Trophoblast cell (in vitro differentiated cells and primary cell): ENCODE data around the gene PTPRN2.

ENCODE experiments used
- DNase-seq, 2 donors: peaks; one replicate each; pipeline ENCODE4 v3.0.0-alpha.2; 2016
- H2AFZ ChIP-seq: 2 replicates; pipeline ENCODE4 v1.6.1; 2013; ENCODE audit warnings: low read length, moderate library complexity, mild to moderate bottlenecking; ENCODE audit not compliant: insufficient read depth, poor library complexity
- H2AK5ac ChIP-seq: 2 replicates; pipeline ENCODE4 v1.6.1; 2013; ENCODE audit warnings: mild to moderate bottlenecking, low read length
- H2BK120ac ChIP-seq: 2 replicates; pipeline ENCODE4 v1.6.1; 2013; ENCODE audit warnings: low read length, mild to moderate bottlenecking, moderate library complexity; ENCODE audit not compliant: insufficient read depth, poor library complexity
- H2BK12ac ChIP-seq: 2 replicates; pipeline ENCODE4 v1.6.1; 2013; ENCODE audit warnings: mild to moderate bottlenecking, low read length, moderate library complexity
- H2BK5ac ChIP-seq: 2 replicates; pipeline ENCODE4 v1.6.1; 2013; ENCODE audit warnings: low read length, low read depth, moderate library complexity, mild to moderate bottlenecking; ENCODE audit not compliant: poor library complexity
- H3K14ac ChIP-seq: 2 replicates; pipeline ENCODE4 v1.6.1; 2013; ENCODE audit warnings: mild to moderate bottlenecking, low read length
- H3K18ac ChIP-seq: 2 replicates; pipeline ENCODE4 v1.6.1; 2013; ENCODE audit warnings: mild to moderate bottlenecking, low read length
- H3K23ac ChIP-seq: 2 replicates; pipeline ENCODE4 v1.6.1; 2013; ENCODE audit warnings: low read length
- H3K27ac ChIP-seq: 2 replicates; pipeline ENCODE4 v1.5.1; 2013; ENCODE audit warnings: low read depth, mild to moderate bottlenecking, inconsistent platforms, low read length, moderate library complexity
- H3K27me3 ChIP-seq: 2 replicates; pipeline ENCODE4 v1.6.1; 2013; ENCODE audit warnings: inconsistent platforms, mild to moderate bottlenecking, low read length, moderate library complexity; ENCODE audit not compliant: insufficient read depth
- H3K36me3 ChIP-seq, 2 experiments: 1 replicate in 1 of 2; 2 replicates in 1 of 2; pipeline ENCODE4 v1.6.1; 2013; ENCODE audit warnings: low read length in 2 of 2, mild to moderate bottlenecking in 2 of 2, moderate library complexity in 1 of 2; ENCODE audit not compliant: insufficient read depth in 2 of 2, control insufficient read depth in 1 of 2
- H3K4ac ChIP-seq: 2 replicates; pipeline ENCODE4 v1.6.1; 2013; ENCODE audit warnings: low read depth, mild to moderate bottlenecking, low read length, moderate library complexity
- H3K4me1 ChIP-seq, 2 experiments: 1 replicate in 1 of 2; 2 replicates in 1 of 2; pipeline ENCODE4 v1.6.1; 2013; ENCODE audit warnings: low read length in 2 of 2, mild to moderate bottlenecking in 2 of 2, moderate library complexity in 1 of 2; ENCODE audit not compliant: insufficient read depth in 2 of 2, control insufficient read depth in 1 of 2
- H3K4me2 ChIP-seq: 2 replicates; pipeline ENCODE4 v1.6.1; 2013; ENCODE audit warnings: inconsistent platforms, mild to moderate bottlenecking, low read length, moderate library complexity
- H3K4me3 ChIP-seq: 2 replicates; pipeline ENCODE4 v1.5.1; 2013; ENCODE audit warnings: mild to moderate bottlenecking, low read depth, low read length, inconsistent platforms
- H3K79me1 ChIP-seq: one replicate; pipeline ENCODE4 v1.6.1; 2013; ENCODE audit warnings: low read length
- H3K79me2 ChIP-seq: 2 replicates; pipeline ENCODE4 v1.6.1; 2013; ENCODE audit warnings: low read length, mild to moderate bottlenecking; ENCODE audit not compliant: control insufficient read depth, insufficient read depth, poor library complexity
- H3K9ac ChIP-seq: 2 replicates; pipeline ENCODE4 v1.6.1; 2013; ENCODE audit warnings: mild to moderate bottlenecking, low read length
- H3K9me3 ChIP-seq: 2 replicates; pipeline ENCODE4 v1.6.1; 2013; ENCODE audit warnings: low read depth, mild to moderate bottlenecking, control low read depth, inconsistent platforms, low read length; ENCODE audit not compliant: insufficient read depth
- H4K12ac ChIP-seq: 2 replicates; pipeline ENCODE4 v1.6.1; 2013; ENCODE audit warnings: low read depth, mild to moderate bottlenecking, low read length, moderate library complexity
- H4K8ac ChIP-seq: 2 replicates; pipeline ENCODE4 v1.6.1; 2013; ENCODE audit warnings: low read depth, mild to moderate bottlenecking, low read length, moderate library complexity
- H4K91ac ChIP-seq: one replicate; pipeline ENCODE4 v1.6.1; 2013; ENCODE audit warnings: low read depth, mild to moderate bottlenecking, low read length, moderate library complexity
- WGBS: extraction: QIAGEN DNeasy Blood & Tissue Kit; methylation state at CpG from one replicate; pipeline ENCODE4 v1.1.7; 2013; ENCODE audit warnings: missing lambda C conversion rate; ENCODE audit not compliant: insufficient read length, insufficient coverage; ENCODE audit errors: extremely low coverage; 5-methylcytosine and 5-hydroxymethylcytosine counted together

PTPRN2 gene

GRCh38 chr7:158358926-158359645 is 228.5 kb downstream of the PTPRN2 start:
- no peak overlapping the region for H2AFZ ChIP-seq
- no peak overlapping the region for H3K4ac ChIP-seq
- no peak overlapping the region for H3K4me3 ChIP-seq
- no peak overlapping the region for H3K23ac ChIP-seq
- no peak overlapping the region for H3K9ac ChIP-seq
- H3K14ac ChIP-seq, result no peak overlapping the region
- no peak overlapping the region for H3K4me2 ChIP-seq
- no peak overlapping the region for H2BK5ac ChIP-seq
- peaks cover 28% of the 10 kb centered on the region for H3K9me3 ChIP-seq
- no peak overlapping the region for H4K91ac ChIP-seq
- H3K79me1 ChIP-seq, result no peaks in the 10 kb centered on the region
- H2BK12ac ChIP-seq, result no peak overlapping the region
- H3K4me1 ChIP-seq, result no peaks in the 10 kb centered on the region
- no peaks in the 10 kb centered on the region for H3K79me2 ChIP-seq
- H3K18ac ChIP-seq, result no peak overlapping the region
- H3K36me3 ChIP-seq, result no peaks in the 10 kb centered on the region
- WGBS, result no CpG with 5 or more reads among the region's 16 CpGs
- no peak overlapping the region for H2AK5ac ChIP-seq
- no peak overlapping the region for H3K27ac ChIP-seq
- no peak overlapping the region for H2BK120ac ChIP-seq
- DNase-seq, result no peak
- H4K8ac ChIP-seq, result no peak overlapping the region
- no peaks in the 10 kb centered on the region for H3K27me3 ChIP-seq
- H4K12ac ChIP-seq, result no peak overlapping the region

- Histone ChIP-seq H3K27me3 (no peaks in the 10 kb centered on the region), H3K36me3 (no peaks in the 10 kb centered on the region), H3K27ac (no peak overlapping the region), H3K79me2 (no peaks in the 10 kb centered on the region), H3K14ac (no peak overlapping the region), H3K4me3 (no peak overlapping the region), H3K79me1 (no peaks in the 10 kb centered on the region), H2AFZ (no peak overlapping the region), H4K8ac (no peak overlapping the region), H3K4me1 (no peaks in the 10 kb centered on the region), H3K4me2 (no peak overlapping the region), H2AK5ac (no peak overlapping the region), H4K12ac (no peak overlapping the region), H3K4ac (no peak overlapping the region), H3K9ac (no peak overlapping the region), H4K91ac (no peak overlapping the region), H3K18ac (no peak overlapping the region), H2BK12ac (no peak overlapping the region), H3K9me3 (peaks cover 32% of the 10 kb centered on the region), H2BK120ac (no peak overlapping the region), H2BK5ac (no peak overlapping the region), H3K23ac (no peak overlapping the region)
- no CpG with 5 or more reads among the region's 26 CpGs for WGBS
- DNase-seq, result no peak
These were observed 229.5 kb downstream of the PTPRN2 start for GRCh38 chr7:158357898-158358821.

GRCh38 chr7:158357106-158357897 is 230.3 kb downstream of the PTPRN2 start:
- no peak overlapping the region for H3K14ac ChIP-seq
- no peak overlapping the region for H3K23ac ChIP-seq
- no peaks in the 10 kb centered on the region for H3K79me2 ChIP-seq
- peaks cover 30% of the 10 kb centered on the region for H3K9me3 ChIP-seq
- no CpG with 5 or more reads among the region's 30 CpGs for WGBS
- no peaks in the 10 kb centered on the region for H3K27me3 ChIP-seq
- no peak for DNase-seq
- no peak overlapping the region for H3K18ac ChIP-seq
- no peak overlapping the region for H4K12ac ChIP-seq
- H4K91ac ChIP-seq, result no peak overlapping the region
- H2BK120ac ChIP-seq, result no peak overlapping the region
- no peak overlapping the region for H2AK5ac ChIP-seq
- no peak overlapping the region for H3K9ac ChIP-seq
- no peaks in the 10 kb centered on the region for H3K4me1 ChIP-seq
- H3K4ac ChIP-seq, result no peak overlapping the region
- no peak overlapping the region for H2AFZ ChIP-seq
- H3K4me2 ChIP-seq, result no peak overlapping the region
- H2BK12ac ChIP-seq, result no peak overlapping the region
- H4K8ac ChIP-seq, result no peak overlapping the region
- H3K79me1 ChIP-seq, result no peaks in the 10 kb centered on the region
- no peaks in the 10 kb centered on the region for H3K36me3 ChIP-seq
- H2BK5ac ChIP-seq, result no peak overlapping the region
- no peak overlapping the region for H3K4me3 ChIP-seq
- no peak overlapping the region for H3K27ac ChIP-seq

- no peak overlapping the region for H3K23ac ChIP-seq
- WGBS, result no CpG with 5 or more reads among the region's 3 CpGs
These were observed 231.2 kb downstream of the PTPRN2 start for GRCh38 chr7:158356454-158356853.

More at GRCh38 chr7:158356454-158356853, 231.2 kb downstream of the PTPRN2 start:
- H3K36me3 ChIP-seq, result no peaks in the 10 kb centered on the region
- H3K79me1 ChIP-seq, result no peaks in the 10 kb centered on the region
- H2BK12ac ChIP-seq, result no peak overlapping the region
- no peak overlapping the region for H3K4me3 ChIP-seq
- H3K27me3 ChIP-seq, result no peaks in the 10 kb centered on the region
- no peak overlapping the region for H3K18ac ChIP-seq
- H4K91ac ChIP-seq, result no peak overlapping the region
- H3K14ac ChIP-seq, result no peak overlapping the region
- H3K4me2 ChIP-seq, result no peak overlapping the region
- no peaks in the 10 kb centered on the region for H3K79me2 ChIP-seq
- H2BK120ac ChIP-seq, result no peak overlapping the region
- H4K12ac ChIP-seq, result no peak overlapping the region
- no peak overlapping the region for H3K9ac ChIP-seq
- no peak overlapping the region for H3K4ac ChIP-seq
- H2AK5ac ChIP-seq, result no peak overlapping the region
- peaks cover 23% of the 10 kb centered on the region for H3K9me3 ChIP-seq
- H4K8ac ChIP-seq, result no peak overlapping the region
- no peak overlapping the region for H3K27ac ChIP-seq
- DNase-seq, result no peak
- no peaks in the 10 kb centered on the region for H3K4me1 ChIP-seq
- no peak overlapping the region for H2AFZ ChIP-seq
- no peak overlapping the region for H2BK5ac ChIP-seq
